Measurements from ENCODE around the gene FAM13A. TPM values are rescaled to one million over a fixed set of nuclear protein-coding genes. Genes with fewer than 3 reads are reported as not detected.

The FAM13A gene
- polyA plus RNA-seq, 1 donor = 41.3 TPM

DNA sequence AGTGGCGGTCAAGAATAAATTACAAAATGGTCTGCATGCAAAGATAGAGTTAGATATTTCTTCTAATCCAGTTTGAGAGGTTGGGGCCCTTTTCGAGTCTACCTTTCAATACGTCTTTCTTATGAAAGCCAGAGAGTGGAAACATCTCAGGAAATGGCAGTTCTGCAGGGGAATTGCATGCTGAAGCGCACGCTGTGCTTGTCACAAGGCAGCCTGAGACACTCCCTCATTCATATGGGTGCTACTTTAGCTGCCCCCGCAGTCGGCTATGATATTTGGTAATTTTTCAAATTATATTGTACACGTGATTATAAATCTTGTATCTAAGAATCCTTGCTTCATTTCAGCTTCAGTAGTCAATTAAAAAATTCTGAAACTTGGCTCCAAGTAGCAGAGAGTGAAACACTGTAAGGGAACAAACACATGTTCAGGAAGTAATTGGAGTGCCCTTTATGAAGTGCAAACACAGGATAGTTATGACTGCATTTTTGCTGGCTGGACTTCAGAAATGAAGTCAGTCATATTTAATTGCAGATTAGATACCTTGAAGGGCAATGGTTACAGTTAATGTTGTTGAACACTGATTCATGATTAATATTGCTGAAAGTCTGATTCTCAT is 213.8 kb downstream of the FAM13A start:
- DNase-seq = no peak

DNA sequence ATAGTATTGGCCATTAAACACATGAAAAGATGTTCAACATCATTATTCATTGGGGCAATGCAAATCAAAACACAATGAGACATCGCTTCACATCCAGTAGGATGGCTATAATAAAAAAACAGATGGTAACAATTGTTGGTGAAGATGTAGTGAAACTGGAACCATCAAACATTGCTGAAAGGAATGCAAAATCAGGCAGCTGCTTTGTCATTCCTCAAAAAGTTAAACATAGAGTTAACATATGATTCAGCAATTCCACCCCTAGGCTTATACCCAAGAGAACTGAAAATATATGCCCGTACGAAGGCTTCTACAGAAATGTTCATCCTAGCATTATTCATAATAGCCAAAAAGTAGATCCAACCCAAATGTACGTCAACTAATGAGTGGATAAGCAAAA is 215.3 kb downstream of the FAM13A start:
- no peak for DNase-seq

GRCh38 chr4:88836216-88836615 is 220.8 kb downstream of the FAM13A start:
- no peak for DNase-seq

DNA sequence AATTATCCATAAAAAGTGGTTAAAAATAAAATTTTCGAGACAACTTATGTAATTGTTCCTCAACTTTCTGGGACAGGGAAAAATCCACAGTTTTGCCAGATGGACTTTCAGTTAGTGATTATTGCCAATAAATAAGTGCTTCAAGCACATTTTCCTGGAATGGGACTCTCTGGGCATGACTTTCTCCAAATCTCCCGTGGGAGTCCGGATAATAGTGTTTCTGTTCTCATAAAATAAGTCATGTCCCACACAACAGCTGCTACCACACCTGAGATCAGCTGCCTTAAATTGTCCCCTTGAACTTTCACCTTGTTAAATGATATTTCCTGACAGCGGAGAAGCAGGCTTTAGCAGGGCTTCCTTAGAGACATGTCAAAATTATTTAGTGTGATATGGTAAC is 226.0 kb downstream of the FAM13A start:
- DNase-seq = no peak

DNA sequence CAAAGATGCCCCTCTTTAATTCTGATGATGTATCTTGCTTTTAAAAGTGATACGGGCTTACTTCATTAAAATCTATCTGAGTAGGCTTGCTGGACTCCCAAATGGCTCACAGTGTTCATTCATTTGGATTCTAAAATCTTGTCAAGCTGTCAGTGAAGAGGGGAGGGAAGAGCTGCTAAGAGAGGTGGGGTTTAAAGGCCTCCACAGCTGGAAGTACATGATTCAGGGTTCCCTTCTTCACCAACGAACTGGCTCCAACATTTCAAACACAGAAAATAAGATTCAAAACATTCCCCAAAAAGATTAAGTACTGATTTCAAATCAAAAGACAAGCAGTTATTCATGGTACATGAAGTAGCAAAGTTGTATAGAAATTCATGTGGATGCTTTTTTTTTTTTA is 226.4 kb downstream of the FAM13A start:
- DNase-seq = no peak

GRCh38 chr4:88828842-88829571 is 228.0 kb downstream of the FAM13A start:
- DNase-seq = no peak

GRCh38 chr4:88827442-88827841 is 229.5 kb downstream of the FAM13A start:
- DNase-seq = no peak

DNA sequence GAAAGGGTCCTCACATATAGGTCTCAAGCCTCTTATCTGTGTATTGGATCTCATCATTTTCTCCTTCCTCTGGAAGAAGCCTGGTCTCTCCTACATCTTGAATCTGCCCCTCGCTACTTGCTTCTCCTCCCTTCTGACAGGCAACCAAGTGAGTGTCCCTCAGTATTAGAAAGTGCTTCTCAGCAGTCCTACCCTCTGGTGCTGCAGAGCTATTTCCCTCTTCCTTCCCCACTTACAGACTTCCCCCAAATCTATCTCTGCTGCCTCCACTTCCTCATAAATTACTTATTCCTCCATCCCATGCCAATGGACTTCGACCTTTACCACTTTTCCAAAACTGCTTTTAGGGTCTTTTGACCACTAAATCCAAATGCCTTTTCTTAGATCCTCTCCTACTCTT is 230.2 kb downstream of the FAM13A start:
- DNase-seq = no peak

GRCh38 chr4:88825931-88826330 is 231.1 kb downstream of the FAM13A start:
- no peak for DNase-seq

DNA sequence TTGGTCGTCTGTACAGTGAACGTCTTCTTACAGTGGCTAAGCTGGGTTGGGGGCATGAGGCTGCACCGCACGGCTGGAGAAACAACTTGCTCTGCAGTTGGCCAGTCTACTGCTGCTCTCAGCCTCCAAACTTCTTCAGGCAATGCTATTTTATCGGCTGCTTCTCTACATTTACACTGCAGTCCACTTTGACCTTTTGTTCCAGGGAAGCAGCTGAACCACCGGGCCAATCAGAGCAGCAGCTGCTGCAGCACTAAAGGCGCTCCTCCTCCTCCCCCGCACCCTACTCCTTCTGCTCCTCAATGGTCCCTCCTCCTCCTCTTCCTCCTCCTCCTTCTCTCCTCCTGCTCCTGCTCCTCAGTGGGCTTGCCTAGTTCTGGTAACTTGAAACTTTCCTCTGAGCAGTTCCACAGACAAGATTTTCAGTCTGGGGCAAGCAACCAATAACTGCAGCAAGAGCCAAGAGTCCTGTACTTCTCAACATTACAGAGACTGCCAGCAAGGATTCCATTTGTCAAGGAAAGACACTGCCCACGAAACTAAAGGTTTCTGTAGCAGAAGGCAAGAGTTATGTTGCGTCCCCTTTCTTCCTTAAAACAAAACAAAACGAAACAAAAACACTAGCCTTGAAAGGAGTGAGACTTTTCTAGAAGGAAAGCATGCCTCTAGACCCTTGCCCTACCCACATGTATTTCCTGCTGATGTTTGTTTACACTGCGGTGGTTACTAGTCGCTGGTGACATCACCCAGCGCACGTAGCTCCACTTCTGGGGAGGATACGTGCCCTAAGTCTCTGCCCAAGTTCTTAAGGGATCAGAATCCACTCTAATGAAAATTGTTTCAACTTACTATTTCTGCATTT is 233.7 kb downstream of the FAM13A start:
- peak; percentile 96 for DNase-seq

- DNase-seq = no peak
Measured at GRCh38 chr4:88822034-88822789, 234.8 kb downstream of the FAM13A start.

- DNase-seq = peak; percentile 14
Measured at GRCh38 chr4:88821522-88821921, 235.5 kb downstream of the FAM13A start.

DNA sequence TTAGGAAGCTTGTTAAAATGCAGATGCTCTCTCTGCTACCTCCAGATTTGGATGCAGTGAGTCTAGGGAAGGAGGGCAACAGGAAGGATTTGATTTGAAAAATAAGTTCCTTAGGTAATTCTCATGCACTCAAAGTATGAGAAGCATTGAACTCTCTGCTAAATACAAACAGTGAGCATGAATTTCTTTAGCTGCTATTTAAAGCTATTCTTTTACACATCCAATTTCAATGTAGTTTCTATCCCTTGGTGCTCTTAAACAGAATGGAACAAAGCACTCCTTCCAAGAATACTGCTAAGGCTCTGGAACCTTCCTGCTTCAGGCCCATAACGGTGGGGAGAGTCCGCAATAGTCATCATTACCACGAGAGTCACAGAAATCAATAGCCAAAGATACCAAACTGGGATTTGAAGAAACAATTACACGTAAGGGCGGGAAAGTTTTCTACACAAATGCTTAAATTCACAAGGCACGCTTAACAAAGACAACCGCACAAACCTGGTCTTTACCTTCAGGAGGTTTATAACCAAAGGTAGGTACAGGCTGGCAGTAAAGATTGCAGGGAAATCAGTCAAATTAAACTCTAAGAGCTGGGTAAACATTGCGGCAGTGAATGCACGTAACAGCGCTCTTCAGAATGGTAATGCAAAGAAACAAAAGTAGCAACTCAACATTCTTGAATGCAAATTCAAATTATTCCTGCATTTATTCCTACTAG is 236.1 kb downstream of the FAM13A start:
- peak; percentile 18 for DNase-seq

GRCh38 chr4:88819818-88820697 is 236.9 kb downstream of the FAM13A start:
- DNase-seq = no peak

DNA sequence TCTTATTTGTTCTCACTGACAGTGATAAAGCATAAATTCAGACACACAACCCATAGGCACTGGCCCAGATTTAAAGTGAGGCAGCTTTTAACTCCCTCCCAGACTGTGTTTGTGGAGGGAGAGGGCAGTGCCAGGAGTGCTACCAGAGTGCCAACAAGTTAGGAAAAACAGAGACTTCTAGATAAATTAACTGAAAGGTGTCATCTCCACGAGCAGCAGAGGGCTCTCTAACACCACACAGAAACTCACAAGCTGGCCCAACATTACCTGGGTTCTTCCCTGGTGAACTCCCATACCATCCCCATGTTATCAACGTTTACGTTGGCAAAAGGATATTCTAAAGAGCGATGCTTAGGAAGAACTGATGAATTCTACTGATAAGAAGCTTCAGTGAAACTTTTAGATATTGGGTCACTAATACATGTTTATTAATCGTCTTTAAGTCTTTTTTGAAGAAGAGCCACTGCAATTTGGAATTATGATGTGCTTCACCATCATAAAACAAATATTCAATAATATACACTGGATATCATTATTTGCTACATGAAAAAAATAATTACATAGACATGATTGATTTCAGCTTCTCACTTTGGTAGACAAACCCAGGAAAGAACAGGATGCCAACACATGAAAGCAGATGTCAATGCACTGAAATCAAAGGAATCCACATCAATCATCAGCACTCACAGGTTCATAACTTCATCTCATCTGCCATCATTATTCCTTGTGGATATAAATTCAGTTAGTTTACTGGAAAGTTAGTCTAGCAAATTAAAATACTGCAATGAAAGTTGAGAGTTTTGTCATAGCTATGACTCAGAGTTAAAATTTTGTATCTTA is 238.1 kb downstream of the FAM13A start:
- peak; percentile 42 for DNase-seq

DNA sequence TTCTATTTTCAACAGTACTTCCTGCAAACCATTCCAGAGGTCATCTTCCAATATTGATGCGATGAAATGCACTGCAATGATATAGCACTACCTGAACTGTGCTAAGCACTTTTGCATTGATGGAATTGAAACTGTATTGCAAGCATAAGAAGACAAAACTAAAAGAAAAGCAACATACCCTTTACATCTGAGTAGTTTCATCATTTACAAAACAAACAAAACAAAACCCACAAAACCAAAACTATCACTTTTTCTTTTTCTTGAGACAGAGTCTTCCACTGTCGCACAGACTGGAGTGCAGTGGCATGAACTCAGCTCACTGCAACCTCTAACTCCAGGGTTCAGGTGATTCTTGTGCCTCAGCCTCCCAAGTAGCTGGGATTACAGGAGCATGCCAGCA is 239.2 kb downstream of the FAM13A start:
- DNase-seq = no peak

DNA sequence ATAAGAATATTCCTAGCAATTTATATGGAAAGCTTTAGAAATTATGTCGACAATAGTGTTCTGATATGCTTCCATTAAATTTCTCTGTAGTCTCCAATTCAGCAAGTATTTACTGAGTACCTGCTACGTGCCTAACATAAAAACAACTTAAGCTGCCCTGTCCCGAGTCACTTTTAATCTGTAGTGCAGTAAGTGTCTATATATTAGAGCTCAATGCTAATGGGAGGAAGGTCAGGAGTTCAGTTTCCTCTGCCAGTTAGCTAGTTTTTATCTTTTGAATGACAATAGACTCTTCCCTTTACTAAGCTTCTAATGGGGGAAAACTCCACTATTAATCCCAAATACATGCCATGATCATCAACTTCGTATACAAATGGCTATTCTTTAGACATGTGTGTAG is 240.6 kb downstream of the FAM13A start:
- DNase-seq = no peak

- no peak for DNase-seq
Measured at GRCh38 chr4:88814043-88814617, 242.9 kb downstream of the FAM13A start.

GRCh38 chr4:88813013-88813412 is 244.0 kb downstream of the FAM13A start:
- DNase-seq = no peak

Measured in left kidney (tissue), 2 donors.